ENCODE results near the gene CSF3R.

CSF3R gene

DNA sequence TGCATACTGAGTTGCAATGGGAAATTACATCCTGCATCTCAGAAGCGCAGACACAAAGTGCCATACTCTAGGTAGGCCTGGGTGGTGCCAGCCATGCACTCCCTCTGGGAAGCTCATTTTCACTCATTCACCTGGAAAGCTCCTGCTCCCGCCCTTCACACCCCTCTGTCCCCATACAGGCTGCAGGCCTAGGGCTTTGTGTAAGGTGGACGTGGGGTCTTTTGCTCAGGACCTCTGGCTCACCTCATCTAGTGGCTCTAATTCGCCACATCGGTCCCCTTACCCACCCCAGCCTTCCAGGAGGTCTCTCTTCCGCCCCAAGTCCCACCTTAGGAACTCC, 19.3 kb downstream of the CSF3R start:
- Mint-ChIP-seq H3K9me3 (no peaks in the 10 kb centered on the region), H3K4me1 (peaks cover 36% of the 10 kb centered on the region), H3K27ac (peak overlapping the region; percentile 99), H3K4me3 (peak overlapping the region; percentile 99), H3K27me3 (no peaks in the 10 kb centered on the region), H3K36me3 (peaks cover 43% of the 10 kb centered on the region)
- ATAC-seq, result no peak

DNA sequence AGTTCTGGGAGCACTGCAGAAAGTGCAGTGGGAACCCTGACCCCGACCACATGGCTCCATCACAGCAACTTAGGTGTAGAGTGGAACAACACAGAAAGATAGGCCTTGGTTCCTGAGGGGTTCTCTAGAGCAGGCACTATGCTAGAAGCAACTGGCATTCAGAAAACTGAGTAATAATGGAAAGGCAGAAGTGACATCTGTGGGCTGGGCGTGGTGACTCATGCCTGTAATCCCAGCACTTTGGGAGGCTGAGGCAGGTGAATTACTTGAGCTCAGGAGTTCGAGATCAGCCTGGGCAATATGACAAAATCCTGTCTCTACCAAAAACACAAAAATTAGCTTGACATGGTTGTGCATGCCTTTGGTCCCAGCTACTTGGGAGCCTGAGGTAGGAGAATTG, 23.8 kb downstream of the CSF3R start:
- no peak overlapping the region for H3K4me3 Mint-ChIP-seq
- no peaks in the 10 kb centered on the region for H3K9me3 Mint-ChIP-seq
- peaks cover 65% of the 10 kb centered on the region for H3K36me3 Mint-ChIP-seq
- H3K4me1 Mint-ChIP-seq, result peaks cover 36% of the 10 kb centered on the region
- no peaks in the 10 kb centered on the region for H3K27me3 Mint-ChIP-seq
- ATAC-seq, result peak; percentile 70
- H3K27ac Mint-ChIP-seq, result peak overlapping the region; percentile 76

DNA sequence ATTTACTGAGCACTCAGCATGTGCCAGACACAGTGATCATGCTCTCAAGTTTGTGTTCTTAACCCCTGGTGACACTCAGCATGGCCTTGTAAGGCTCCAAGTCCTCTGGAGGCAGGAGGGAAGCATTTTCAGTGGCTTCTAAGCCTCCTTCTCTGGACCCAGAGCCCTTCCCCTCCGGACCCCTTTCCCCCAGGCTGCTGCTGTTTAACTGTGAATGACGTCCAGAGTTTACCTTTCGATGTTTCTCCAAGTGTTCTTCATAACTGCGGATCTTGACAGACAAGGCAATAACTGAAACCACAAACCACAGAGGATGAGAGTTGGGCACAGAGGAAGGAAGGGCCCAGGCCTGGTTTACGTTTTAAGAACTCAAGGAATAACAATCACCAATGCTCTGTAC, 25.0 kb downstream of the CSF3R start:
- Mint-ChIP-seq H3K36me3 (peaks cover 62% of the 10 kb centered on the region), H3K4me1 (peaks cover 29% of the 10 kb centered on the region), H3K27ac (peak overlapping the region; percentile 76), H3K27me3 (no peaks in the 10 kb centered on the region), H3K9me3 (no peaks in the 10 kb centered on the region), H3K4me3 (no peak overlapping the region)
- ATAC-seq, result no peak

DNA sequence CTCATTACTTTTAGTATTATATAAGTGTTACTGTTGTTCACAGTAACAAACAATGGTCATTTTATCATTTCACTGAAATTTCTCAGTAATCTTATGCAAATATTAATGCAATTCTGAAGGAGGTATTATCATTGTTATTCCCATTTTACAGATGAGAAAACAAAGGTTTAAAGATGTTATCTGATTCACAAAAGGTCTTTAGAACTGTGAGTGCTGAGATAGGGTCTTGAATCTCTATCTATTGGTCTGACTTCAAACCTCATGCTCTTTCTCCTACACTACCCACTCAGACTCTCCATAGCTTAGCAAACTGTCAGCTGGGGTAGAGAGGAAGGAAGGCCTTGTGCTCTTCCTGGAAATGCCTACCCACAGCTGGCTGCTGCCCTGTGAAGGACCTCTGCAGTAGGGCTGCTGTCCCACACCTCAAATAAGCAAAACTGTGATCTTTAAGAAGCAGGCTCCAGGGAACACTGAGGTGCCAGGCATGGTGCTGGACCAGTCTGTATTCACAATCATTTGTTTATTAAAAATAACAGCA, 26.3 kb downstream of the CSF3R start:
- no peaks in the 10 kb centered on the region for H3K9me3 Mint-ChIP-seq
- H3K36me3 Mint-ChIP-seq, result peaks cover 53% of the 10 kb centered on the region
- no peak overlapping the region for H3K27ac Mint-ChIP-seq
- no peak for ATAC-seq
- no peaks in the 10 kb centered on the region for H3K27me3 Mint-ChIP-seq
- peaks cover 26% of the 10 kb centered on the region for H3K4me1 Mint-ChIP-seq
- H3K4me3 Mint-ChIP-seq, result no peak overlapping the region

DNA sequence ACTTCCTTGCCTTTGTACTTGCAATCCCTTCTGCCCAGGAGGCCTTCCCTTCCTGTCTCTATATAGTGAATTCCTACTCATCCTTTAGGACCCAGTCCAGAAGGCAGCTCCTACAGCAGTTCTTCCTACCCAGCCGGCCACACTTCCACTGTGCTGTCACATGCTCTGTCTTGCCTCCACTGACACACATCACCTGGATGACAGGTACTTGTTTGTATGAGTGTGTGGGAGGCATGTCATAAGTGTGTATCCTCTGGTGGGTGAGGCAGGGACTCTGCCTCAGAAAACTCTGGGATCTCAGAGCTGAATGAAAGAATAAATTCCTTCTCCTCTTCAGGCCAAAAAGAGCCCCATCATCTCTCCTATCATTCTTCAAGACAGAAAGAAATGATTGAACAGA, 27.3 kb downstream of the CSF3R start:
- Mint-ChIP-seq H3K4me3 (no peak overlapping the region), H3K27ac (no peak overlapping the region), H3K9me3 (no peaks in the 10 kb centered on the region), H3K36me3 (peaks cover 42% of the 10 kb centered on the region), H3K27me3 (no peaks in the 10 kb centered on the region), H3K4me1 (peaks cover 23% of the 10 kb centered on the region)
- ATAC-seq, result no peak

DNA sequence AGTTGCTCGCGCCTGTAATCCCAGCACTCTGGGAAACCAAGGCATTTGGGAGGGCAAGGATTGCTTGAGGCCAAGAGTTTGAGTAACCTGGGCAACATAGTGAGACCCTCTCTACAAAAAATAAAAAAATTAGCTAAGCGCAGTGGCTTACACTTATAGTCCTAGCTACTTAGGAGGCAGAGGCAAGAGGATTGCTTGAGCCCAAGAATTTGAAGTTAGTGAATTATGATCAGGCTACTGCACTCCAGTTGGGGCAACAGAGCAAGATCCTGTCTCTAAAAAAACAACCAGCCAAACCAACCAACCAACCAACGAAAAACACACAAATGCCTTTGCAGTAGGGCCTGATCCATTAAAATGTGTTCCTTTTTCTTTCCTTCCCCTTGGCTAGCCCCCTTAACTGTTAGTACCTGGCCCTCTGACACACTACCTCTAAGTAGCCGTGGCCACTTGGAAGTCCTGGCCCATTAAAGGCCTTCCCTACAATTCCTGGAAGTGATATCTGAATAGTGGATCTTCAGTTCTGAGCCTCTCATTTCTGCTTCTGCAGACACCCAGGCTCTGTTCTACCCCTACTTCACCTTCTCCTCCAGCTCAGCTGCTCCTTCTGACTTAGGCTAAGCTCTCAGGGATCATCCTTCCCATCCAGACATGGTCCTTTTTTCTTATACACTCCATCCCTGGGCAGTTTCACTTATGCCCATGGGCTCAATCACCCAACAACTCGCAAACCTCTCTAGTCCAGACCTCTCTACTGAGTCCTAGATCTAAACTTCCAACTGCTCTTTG, 28.9 kb downstream of the CSF3R start:
- Mint-ChIP-seq H3K27me3 (no peaks in the 10 kb centered on the region), H3K27ac (no peak overlapping the region), H3K4me3 (no peak overlapping the region), H3K4me1 (peaks cover 22% of the 10 kb centered on the region), H3K9me3 (no peaks in the 10 kb centered on the region), H3K36me3 (peaks cover 29% of the 10 kb centered on the region)
- ATAC-seq, result no peak

DNA sequence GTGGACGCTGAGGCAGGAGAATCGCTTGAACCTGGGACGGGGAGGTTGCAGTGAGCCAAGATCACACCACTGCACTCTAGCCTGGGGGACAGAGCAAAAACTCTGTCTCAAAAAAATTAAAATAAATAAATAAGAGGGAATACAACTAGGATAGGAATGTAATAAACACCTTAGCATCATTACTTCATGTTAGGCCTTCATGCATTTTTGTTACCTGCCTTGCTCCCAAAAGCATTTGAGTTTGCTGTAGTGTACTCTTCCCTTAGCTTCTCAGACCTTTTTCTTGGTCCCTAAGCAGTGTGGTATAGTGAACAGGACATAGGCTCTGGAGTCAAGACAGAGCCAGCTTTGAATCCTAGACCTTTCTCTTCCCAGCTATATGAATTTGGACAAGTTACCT, 29.7 kb downstream of the CSF3R start:
- Mint-ChIP-seq H3K27me3 (no peaks in the 10 kb centered on the region), H3K9me3 (no peaks in the 10 kb centered on the region), H3K36me3 (peaks cover 23% of the 10 kb centered on the region), H3K27ac (no peak overlapping the region), H3K4me3 (no peak overlapping the region), H3K4me1 (peaks cover 15% of the 10 kb centered on the region)
- ATAC-seq, result no peak

DNA sequence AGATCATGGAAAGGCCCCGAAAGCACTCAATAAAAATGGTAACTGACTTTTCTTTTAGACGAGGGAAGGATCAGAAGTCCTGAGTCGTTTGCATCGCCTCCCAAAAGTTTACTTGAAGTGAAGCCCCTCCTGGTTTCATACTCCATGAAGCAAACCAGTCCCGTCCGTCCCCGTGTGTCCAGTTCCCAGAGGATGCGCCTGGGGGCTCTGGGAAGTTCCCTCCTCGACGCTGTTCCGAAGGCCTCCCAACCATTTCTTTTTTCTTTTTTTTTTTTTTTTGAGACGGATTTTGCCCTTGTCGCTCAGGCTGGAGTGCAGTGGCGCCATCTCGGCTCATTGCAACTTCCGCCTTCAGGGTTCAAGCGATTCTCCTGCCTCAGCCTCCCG, 31.8 kb downstream of the CSF3R start:
- Mint-ChIP-seq H3K4me3 (peak overlapping the region; percentile 80), H3K9me3 (no peaks in the 10 kb centered on the region), H3K27me3 (no peaks in the 10 kb centered on the region), H3K36me3 (peaks cover 16% of the 10 kb centered on the region), H3K4me1 (peaks cover 14% of the 10 kb centered on the region), H3K27ac (peak overlapping the region; percentile 89)
- ATAC-seq, result no peak

DNA sequence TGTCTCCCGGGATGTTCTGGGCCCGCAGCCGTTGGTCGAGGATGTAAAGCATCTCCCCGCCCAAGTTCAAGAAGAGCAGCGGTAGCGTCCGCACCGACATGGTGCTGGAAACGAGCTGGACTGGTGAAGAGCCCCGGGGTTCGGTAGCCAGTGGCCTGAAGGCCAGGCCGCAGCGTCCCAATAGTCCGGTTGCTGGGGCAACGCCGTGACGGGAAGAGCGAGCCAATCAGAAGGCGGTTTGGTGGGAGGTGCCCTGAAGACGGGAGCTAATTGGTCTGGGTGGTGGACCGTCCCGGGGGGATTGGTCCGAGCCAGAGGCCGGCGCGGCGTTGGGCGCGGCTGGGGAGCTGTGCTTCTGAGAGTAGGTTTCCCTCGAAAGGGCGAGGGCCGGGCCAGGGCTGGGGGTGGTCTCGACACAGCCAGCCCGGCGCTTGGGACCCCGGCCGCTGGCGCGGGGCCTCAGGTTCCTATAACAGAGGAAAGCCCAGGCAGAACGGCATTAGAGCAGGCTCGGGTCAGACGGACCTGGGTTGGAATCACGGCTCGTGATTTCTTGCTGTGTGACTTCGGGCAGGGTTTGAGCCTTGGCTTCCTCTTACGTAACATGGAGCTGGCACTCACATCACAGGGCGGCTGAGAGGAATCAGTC, 32.3 kb downstream of the CSF3R start, which contains the start of gene OSCP1:
Gene OSCP1, minus strand, starts transcription at position 182 of the 649 bp plus-strand sequence. Its CDS starts 82 bp downstream, at position 100.
- Mint-ChIP-seq H3K27me3 (no peaks in the 10 kb centered on the region), H3K36me3 (peaks cover 14% of the 10 kb centered on the region), H3K4me3 (peak within 1 kb of the TSS; percentile 80), H3K4me1 (peaks cover 14% of the 10 kb centered on the region), H3K9me3 (no peaks in the 10 kb centered on the region), H3K27ac (peak within 1 kb of the TSS; percentile 89)
- peak; percentile 99 for ATAC-seq

DNA sequence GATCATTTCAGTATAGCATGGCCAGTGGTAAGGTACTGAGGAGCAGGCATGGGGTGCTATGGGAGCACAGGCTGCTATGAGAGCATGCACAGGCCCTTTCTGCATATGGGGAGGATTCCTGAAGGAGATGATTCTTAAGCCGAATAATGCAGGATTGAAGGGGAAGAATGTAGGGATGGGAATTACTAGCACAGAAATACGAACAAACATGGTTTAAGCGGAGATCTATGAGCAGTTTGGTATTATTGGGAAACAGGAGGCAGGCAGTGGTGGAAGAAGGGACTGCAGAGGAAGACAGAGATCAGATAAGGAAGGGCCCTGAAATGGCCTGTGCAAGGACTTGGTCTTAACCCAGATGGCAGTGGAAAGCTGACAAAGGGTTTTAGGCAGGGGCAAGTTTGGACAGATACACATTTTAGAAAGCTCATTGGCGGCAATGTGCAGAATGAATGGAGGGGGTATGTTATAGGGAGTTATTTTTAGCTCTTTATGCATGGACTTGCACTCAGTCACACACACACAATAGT, 34.1 kb downstream of the CSF3R start:
- no peaks in the 10 kb centered on the region for H3K9me3 Mint-ChIP-seq
- no peak for ATAC-seq
- peak overlapping the region; percentile 4 for H3K4me3 Mint-ChIP-seq
- no peaks in the 10 kb centered on the region for H3K36me3 Mint-ChIP-seq
- peaks cover 14% of the 10 kb centered on the region for H3K4me1 Mint-ChIP-seq
- H3K27me3 Mint-ChIP-seq, result no peaks in the 10 kb centered on the region
- H3K27ac Mint-ChIP-seq, result no peak overlapping the region

DNA sequence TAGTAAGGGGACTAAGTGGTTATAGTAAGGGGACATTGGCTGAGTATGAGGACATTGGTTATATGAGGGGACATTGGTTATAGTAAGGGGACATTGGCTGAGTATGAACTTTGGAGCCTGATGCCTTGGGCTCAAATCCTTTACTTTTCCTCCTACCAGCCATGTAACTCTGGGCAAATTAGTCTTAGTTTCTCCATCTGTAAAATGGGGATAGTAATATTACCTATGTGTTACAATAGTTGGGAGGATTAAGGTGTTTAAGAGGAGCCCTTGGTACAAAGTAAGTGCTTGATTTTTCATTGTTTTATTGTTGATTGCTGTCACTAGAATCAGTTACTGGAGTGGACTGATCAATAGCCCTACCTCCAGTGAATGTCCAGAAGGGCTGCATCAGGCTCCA, 35.3 kb downstream of the CSF3R start:
- H3K4me1 Mint-ChIP-seq, result peaks cover 14% of the 10 kb centered on the region
- no peak for ATAC-seq
- no peaks in the 10 kb centered on the region for H3K36me3 Mint-ChIP-seq
- H3K27ac Mint-ChIP-seq, result no peak overlapping the region
- H3K27me3 Mint-ChIP-seq, result no peaks in the 10 kb centered on the region
- H3K9me3 Mint-ChIP-seq, result no peaks in the 10 kb centered on the region
- no peak overlapping the region for H3K4me3 Mint-ChIP-seq

DNA sequence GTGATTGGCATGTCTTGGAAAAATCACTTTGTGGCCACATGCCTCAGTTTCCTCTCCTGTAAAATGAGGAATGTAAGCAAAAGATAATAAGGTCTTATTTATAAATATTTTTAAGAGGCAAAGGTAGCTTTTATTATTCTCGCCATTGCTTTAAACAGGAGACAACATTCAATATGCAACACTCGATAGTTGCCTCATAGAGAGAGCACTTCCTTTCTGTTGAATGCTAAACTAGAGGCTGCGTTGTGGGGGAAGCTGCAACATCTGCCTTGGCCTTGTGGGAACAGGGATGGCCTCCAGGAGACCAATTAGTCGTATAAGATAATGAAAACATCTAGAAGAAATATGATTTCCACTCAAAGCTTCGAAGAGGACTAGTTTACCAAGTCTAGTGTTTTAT, 36.0 kb downstream of the CSF3R start:
- Mint-ChIP-seq H3K9me3 (no peaks in the 10 kb centered on the region), H3K27ac (no peak overlapping the region), H3K4me1 (peaks cover 13% of the 10 kb centered on the region), H3K4me3 (no peak overlapping the region), H3K36me3 (no peaks in the 10 kb centered on the region), H3K27me3 (no peaks in the 10 kb centered on the region)
- ATAC-seq, result no peak

DNA sequence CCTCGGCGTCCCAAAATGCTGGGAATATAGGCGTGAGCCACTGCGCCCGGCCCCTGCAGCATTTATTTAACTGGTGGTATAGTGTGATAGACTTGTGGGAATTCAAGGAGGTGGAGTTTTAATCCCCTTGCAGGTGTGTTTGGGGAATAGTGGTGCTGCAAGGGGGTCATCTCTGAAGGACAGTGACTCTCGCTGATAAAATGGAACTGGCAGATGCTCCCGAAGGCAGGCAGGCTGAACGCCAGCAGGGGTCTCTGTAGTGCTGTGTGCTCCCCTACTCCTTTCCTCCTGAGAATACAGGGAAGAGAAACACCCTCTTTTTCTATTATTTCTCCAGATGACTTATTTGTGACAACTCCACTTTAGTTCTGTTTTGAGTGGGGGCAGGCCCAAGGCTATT, 36.4 kb downstream of the CSF3R start:
- no peak overlapping the region for H3K4me3 Mint-ChIP-seq
- H3K27me3 Mint-ChIP-seq, result no peaks in the 10 kb centered on the region
- H3K27ac Mint-ChIP-seq, result no peak overlapping the region
- ATAC-seq, result no peak
- peaks cover 8% of the 10 kb centered on the region for H3K4me1 Mint-ChIP-seq
- no peaks in the 10 kb centered on the region for H3K9me3 Mint-ChIP-seq
- H3K36me3 Mint-ChIP-seq, result no peaks in the 10 kb centered on the region

DNA sequence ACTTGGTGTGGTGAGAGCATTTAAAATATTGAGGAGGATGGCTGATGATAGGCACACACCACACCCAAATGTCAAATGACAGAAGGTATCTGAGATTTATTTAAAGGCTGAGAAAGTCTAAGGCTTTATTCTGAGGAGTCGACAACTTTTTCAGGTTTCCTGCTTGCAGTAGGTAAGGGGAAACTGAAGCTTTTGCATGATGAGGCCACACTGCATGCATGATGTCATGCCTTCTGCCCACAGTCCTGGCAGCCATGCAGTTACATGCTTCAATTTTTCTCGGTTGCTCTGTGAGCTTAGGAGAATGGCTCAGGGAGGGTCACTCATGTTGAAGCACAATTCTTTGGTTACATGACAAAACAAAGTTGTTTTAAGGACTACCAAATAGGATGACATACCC, 39.4 kb downstream of the CSF3R start:
- ATAC-seq, result no peak
- Mint-ChIP-seq H3K36me3 (no peaks in the 10 kb centered on the region), H3K27me3 (no peaks in the 10 kb centered on the region), H3K4me3 (no peak overlapping the region), H3K9me3 (no peaks in the 10 kb centered on the region), H3K27ac (no peak overlapping the region), H3K4me1 (no peaks in the 10 kb centered on the region)

DNA sequence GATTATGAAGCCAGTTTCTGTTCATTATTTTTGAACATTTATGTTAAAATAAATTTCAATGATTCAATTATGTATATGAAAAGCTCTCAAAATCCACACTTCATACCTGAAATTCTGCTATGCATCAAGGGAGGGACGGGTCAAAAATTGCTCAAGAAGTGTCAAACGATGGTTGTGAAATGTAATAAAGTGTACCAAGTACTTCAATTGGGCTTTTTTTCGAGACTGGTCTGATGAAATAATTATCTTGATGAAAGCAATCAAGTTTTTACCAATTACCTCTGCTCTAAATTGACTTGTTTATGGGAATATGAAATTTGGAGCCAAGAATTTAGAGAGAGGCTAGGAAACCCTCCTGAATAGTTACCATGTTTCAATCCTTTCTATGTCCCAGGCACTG, 40.4 kb downstream of the CSF3R start:
- no peaks in the 10 kb centered on the region for H3K9me3 Mint-ChIP-seq
- H3K4me3 Mint-ChIP-seq, result no peak overlapping the region
- no peaks in the 10 kb centered on the region for H3K36me3 Mint-ChIP-seq
- H3K27me3 Mint-ChIP-seq, result no peaks in the 10 kb centered on the region
- no peak for ATAC-seq
- H3K27ac Mint-ChIP-seq, result no peak overlapping the region
- no peaks in the 10 kb centered on the region for H3K4me1 Mint-ChIP-seq

DNA sequence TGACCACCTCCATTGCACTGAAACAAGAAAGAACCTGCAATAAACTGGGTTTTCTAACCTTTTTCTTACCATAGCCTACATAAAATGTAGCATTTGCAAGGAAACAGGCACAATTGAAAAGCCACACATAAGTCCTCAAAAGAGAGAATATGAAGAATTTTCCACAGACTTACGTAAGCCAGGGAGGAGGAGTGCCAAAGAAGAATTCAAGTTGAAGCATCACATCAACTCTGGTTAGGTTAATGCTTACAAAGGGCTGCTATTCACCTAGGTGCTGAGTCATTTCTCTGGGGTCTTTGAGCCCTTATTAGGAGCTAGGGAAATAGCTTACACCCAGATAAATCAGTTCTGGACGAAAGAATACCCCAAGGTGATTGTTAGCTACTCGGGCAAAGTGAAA, 42.1 kb downstream of the CSF3R start:
- Mint-ChIP-seq H3K4me3 (no peak overlapping the region), H3K36me3 (no peaks in the 10 kb centered on the region), H3K9me3 (no peaks in the 10 kb centered on the region), H3K27ac (no peak overlapping the region), H3K27me3 (no peaks in the 10 kb centered on the region), H3K4me1 (no peaks in the 10 kb centered on the region)
- ATAC-seq, result no peak
